ENCODE data around the gene HOXD10.

Gene HOXD10

GRCh38 chr2:176137252-176137580, 20.6 kb downstream of the HOXD10 start:
- DNase-seq = no peak

DNA sequence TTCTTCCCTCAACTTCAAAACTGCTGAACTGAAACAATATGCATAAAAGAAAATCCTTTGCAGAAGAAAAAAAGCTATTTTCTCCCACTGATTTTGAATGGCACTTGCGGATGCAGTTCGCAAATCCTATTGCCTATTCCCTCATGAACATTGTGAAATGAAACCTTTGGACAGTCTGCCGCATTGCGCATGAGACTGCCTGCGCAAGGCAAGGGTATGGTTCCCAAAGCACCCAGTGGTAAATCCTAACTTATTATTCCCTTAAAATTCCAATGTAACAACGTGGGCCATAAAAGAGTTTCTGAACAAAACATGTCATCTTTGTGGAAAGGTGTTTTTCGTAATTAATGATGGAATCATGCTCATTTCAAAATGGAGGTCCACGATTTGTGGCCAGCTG, 21.3 kb downstream of the HOXD10 start:
- DNase-seq = no peak

- DNase-seq = no peak
Measured at GRCh38 chr2:176138526-176138922, 21.9 kb downstream of the HOXD10 start.

DNA sequence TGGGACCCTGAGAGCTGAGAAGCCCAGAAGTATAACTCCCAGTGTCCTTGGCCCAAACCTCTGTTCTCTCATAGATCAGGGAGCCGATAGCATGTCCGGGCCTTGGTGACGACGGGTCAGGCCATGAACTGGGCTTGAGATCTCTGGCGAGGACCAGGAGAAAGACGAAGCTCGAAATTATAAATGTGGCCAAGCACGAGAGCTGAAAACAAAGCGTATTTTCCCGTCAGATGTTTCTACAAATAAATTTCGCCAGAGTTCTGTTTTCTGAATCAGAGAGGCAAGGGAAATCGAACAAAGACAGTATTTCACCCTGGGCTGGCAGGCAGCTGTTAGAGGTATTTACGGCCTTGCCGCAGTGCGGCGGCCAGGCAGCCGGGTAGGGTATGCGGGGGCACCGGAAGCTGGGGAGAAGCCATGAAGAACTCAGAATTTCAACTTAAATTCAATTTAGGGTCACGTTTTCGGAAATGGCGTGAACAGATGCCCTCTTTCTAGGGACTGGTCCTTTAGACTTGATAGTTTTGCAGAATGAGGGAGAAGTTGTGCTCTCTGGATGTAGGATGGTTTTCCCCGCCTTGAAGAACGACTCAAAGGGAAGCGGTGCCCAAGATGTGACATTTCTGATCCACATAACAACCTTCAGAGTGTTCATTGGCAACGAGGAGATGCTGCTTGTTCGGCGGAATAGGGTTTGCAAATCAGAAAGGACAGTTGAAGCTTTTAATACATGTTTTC, 22.5 kb downstream of the HOXD10 start:
- DNase-seq = no peak

DNA sequence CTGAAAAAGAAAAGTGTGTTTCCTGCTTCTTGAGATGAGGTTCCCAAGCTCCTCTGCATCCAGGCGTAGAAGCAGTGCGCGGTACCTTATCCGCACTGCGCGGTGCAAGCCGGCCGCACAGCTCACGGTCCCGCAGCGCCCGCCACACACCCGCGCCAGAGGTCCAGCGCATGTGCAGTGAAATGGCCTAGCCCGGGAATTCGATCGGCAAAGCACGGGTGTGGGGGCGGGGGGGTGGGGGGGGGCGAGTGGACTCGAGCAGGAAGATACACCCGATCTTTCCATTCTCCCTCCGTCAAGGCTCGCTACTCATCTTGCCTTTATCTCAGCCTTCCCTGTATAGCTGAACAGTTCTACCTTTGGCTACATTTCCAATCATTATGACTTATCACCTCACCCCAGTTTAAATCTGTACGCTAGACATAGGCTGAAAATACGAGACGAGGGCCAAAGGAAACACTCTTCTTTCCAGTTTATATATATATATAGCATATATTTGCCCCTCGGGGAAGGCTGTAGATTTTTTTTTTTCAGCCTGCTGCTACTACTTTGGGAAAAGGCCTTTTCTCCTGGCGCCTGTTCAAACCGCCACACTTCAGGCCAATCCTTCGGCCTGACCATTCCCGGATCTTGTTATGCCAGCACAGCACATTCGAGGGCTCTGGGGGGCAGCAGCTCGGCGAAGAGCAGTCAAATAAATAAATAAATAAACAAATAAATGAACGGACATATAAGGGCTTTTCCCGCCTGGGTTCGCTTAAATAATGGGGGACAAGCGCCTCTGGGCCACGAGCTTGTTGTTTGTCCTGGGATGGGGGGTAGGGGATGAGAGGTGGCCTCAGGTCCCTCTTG, 23.3 kb downstream of the HOXD10 start:
- no peak for DNase-seq

GRCh38 chr2:176140513-176141317, 24.1 kb downstream of the HOXD10 start:
- DNase-seq = no peak

DNA sequence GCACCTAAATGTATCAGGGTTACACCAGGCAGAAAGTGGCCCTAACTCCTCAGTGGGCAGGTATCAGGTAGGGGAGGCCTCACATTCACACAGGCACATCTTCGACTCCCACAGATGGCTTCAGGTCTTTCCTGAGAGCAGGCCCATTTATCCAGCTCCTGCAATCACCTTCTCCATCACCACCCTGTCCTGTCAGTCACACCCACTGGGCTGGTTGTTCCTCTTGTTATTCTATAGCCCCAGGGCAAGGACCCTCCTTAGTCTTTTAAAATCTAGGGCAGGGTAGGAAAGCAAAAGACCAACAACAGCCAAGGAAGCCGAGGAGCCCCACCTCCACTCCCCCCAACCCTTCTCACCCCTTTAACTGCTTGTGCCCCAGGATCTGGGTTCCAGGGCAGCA, 25.7 kb downstream of the HOXD10 start:
- no peak for DNase-seq

- DNase-seq = no peak
Measured at GRCh38 chr2:176145085-176145969, 28.7 kb downstream of the HOXD10 start.

GRCh38 chr2:176146101-176146500, 29.5 kb downstream of the HOXD10 start:
- DNase-seq = no peak

- no peak for DNase-seq
Measured at GRCh38 chr2:176146645-176147044, 30.1 kb downstream of the HOXD10 start.

- no peak for DNase-seq
Measured at GRCh38 chr2:176147210-176147799, 30.7 kb downstream of the HOXD10 start.

GRCh38 chr2:176147800-176148496, 31.4 kb downstream of the HOXD10 start:
- DNase-seq = no peak

- DNase-seq = no peak
Measured at GRCh38 chr2:176148751-176149421, 32.3 kb downstream of the HOXD10 start.

DNA sequence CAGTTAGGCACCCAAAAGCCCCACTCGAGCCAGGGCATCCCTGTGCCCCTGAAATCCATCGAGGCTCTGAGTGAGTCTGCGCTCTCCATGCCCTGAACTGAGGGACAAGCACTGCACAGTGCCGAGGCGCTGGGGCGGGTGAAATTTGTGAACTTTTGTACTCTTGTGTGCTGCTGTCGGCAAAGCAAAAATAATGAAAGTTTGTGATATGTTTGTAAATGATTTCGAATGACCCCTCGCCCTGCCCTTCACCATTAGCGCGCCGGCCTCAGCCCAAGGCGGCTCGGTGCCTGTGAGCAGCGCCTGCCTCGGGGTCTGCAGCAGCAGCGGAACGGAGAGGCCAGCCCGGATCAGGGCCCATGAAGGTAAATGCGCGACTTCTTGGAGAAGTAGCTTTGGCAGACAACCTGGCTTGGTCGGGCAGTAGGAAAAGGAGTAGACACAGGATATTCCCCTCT, 32.9 kb downstream of the HOXD10 start:
- DNase-seq = no peak

- DNase-seq = no peak
Measured at GRCh38 chr2:176149939-176150583, 33.5 kb downstream of the HOXD10 start.

DNA sequence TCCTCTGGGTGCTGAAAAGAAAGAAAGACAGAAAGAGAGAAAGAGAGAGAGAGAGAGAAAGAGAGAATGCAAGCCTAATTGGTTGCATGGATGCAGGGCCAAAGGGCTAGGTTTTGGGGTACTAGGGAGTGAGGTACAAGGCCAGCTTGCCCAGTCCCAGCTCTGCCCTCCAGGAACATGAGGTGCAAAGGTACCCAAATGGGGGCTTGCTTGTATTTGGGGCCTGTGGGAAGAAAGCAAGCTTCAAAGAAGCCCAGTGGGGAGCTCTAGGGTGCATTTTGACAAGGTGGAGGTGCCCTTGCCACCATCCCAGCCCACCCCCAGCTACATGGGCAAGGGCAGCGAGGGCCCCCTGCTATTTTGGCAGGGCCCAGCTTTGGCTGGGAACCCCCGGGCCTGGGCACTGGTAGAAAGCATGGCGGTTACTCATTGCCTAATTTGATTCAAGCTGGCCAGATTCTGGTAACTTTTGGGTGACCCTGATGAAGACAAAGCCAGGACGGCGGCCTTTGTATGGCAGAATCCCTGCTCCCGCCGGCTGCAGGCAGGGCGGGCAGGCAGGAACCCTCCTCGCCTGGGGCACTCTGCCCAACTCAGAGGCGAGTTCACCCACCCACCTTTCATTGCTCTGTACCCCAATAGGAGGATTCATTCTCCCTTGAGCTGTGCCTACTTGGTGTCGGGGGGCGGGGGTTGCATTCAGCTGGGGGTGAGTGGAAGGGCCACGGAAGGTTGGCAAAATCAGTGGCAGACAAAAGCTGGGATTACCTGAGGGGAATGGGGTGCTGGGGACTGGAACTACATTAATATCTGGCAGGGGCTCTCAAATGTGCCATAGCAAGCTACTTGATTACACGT, 34.2 kb downstream of the HOXD10 start:
- no peak for DNase-seq

GRCh38 chr2:176151442-176152287, 35.1 kb downstream of the HOXD10 start, which contains the start of gene HOXD4:
Gene HOXD4, plus strand, starts transcription at chr2:176151550. Its CDS starts 84 bp downstream, at chr2:176151634.
- DNase-seq = no peak
